GM10847 (cell line): ENCODE measurements around the gene AUTS2.

Experiments used
- POLR2A ChIP-seq: IDR thresholded peaks from 2 replicates; pipeline ENCODE4 v1.6.1; 2011; ENCODE audit not compliant: insufficient read length; ENCODE audit errors: extremely low read depth

The AUTS2 gene

GRCh38 chr7:70500261-70500660, 902.0 kb downstream of the AUTS2 start:
- no peak for TF ChIP-seq POLR2A

- TF ChIP-seq POLR2A, result no peak
These were observed 904.0 kb downstream of the AUTS2 start for GRCh38 chr7:70502117-70502863.

GRCh38 chr7:70504254-70504653, 906.0 kb downstream of the AUTS2 start:
- TF ChIP-seq POLR2A, result no peak

GRCh38 chr7:70505468-70505867, 907.2 kb downstream of the AUTS2 start:
- TF ChIP-seq POLR2A, result no peak

GRCh38 chr7:70505886-70506285, 907.6 kb downstream of the AUTS2 start:
- no peak for TF ChIP-seq POLR2A

- no peak for TF ChIP-seq POLR2A
These were observed 908.2 kb downstream of the AUTS2 start for GRCh38 chr7:70506434-70506833.

GRCh38 chr7:70512144-70512543, 913.9 kb downstream of the AUTS2 start:
- TF ChIP-seq POLR2A, result no peak

GRCh38 chr7:70512761-70513160, 914.5 kb downstream of the AUTS2 start:
- TF ChIP-seq POLR2A, result no peak

- TF ChIP-seq POLR2A, result no peak
These were observed 922.3 kb downstream of the AUTS2 start for GRCh38 chr7:70520611-70521010.

- no peak for TF ChIP-seq POLR2A
These were observed 925.1 kb downstream of the AUTS2 start for GRCh38 chr7:70523249-70523988.

- no peak for TF ChIP-seq POLR2A
These were observed 925.7 kb downstream of the AUTS2 start for GRCh38 chr7:70523989-70524351.

GRCh38 chr7:70525991-70526390, 927.7 kb downstream of the AUTS2 start:
- no peak for TF ChIP-seq POLR2A

- TF ChIP-seq POLR2A, result no peak
These were observed 929.3 kb downstream of the AUTS2 start for GRCh38 chr7:70527520-70528115.

GRCh38 chr7:70529436-70529835, 931.2 kb downstream of the AUTS2 start:
- TF ChIP-seq POLR2A, result no peak

- TF ChIP-seq POLR2A, result no peak
These were observed 931.8 kb downstream of the AUTS2 start for GRCh38 chr7:70529914-70530585.

GRCh38 chr7:70533614-70534013, 935.3 kb downstream of the AUTS2 start:
- TF ChIP-seq POLR2A, result no peak
